ENCODE measurements around the gene PCYT2. TPM values are rescaled to one million over a fixed set of nuclear protein-coding genes. Genes with fewer than 3 reads are reported as not detected.
A peak's percentile ranks its signal among the peaks of the same experiment; 100 is the strongest.
"Not testable (repeated sequence)": the region's sequence is repeated elsewhere in the genome, so short reads cannot be mapped to it uniquely, and the experiment has no call there.

The PCYT2 gene
- 67.4 and 88.5 TPM in 2 replicates for total RNA-seq
- polyA plus RNA-seq (2012): 42.2 TPM

- peak; percentile 86 for DNase-seq (ENCODE audit: low read depth)
Measured at GRCh38 chr17:81911277-81911961, at the start of gene PCYT2. Gene PCYT2 (minus strand): TSS chr17:81911399. CDS start chr17:81911355, 44 bp downstream.

GRCh38 chr17:81960130-81960958 is 49.1 kb upstream of the PCYT2 start:
- no peak for DNase-seq (ENCODE audit: low read depth)

GRCh38 chr17:81959362-81960129 is 48.3 kb upstream of the PCYT2 start:
- peak; percentile 60 for DNase-seq (ENCODE audit: low read depth)

- DNase-seq (ENCODE audit: low read depth): no peak
Measured at GRCh38 chr17:81958633-81959342, 47.6 kb upstream of the PCYT2 start.

GRCh38 chr17:81957691-81958432 is 46.7 kb upstream of the PCYT2 start:
- no peak for DNase-seq (ENCODE audit: low read depth)

GRCh38 chr17:81956607-81957589 is 45.7 kb upstream of the PCYT2 start:
- DNase-seq (ENCODE audit: low read depth): no peak

- DNase-seq (ENCODE audit: low read depth): no peak
Measured at GRCh38 chr17:81955756-81956544, 44.8 kb upstream of the PCYT2 start.

GRCh38 chr17:81955058-81955681 is 44.0 kb upstream of the PCYT2 start:
- DNase-seq (ENCODE audit: low read depth): no peak

GRCh38 chr17:81954131-81955057 is 43.2 kb upstream of the PCYT2 start:
- no peak for DNase-seq (ENCODE audit: low read depth)

GRCh38 chr17:81953443-81953842 is 42.2 kb upstream of the PCYT2 start:
- DNase-seq (ENCODE audit: low read depth): not testable (repeated sequence)

GRCh38 chr17:81952792-81953228 is 41.6 kb upstream of the PCYT2 start:
- DNase-seq (ENCODE audit: low read depth): no peak

- no peak for DNase-seq (ENCODE audit: low read depth)
Measured at GRCh38 chr17:81951785-81952684, 40.8 kb upstream of the PCYT2 start.

GRCh38 chr17:81950501-81950900 is 39.3 kb upstream of the PCYT2 start:
- DNase-seq (ENCODE audit: low read depth): no peak

GRCh38 chr17:81948635-81949378 is 37.6 kb upstream of the PCYT2 start:
- DNase-seq (ENCODE audit: low read depth): no peak

GRCh38 chr17:81947189-81947588 is 36.0 kb upstream of the PCYT2 start, which contains the start of gene MYADML2:
Gene MYADML2 (minus strand): TSS chr17:81947233. CDS start chr17:81941741, 5,492 bp downstream.
- DNase-seq (ENCODE audit: low read depth): no peak
